HUES6 (cell line): ENCODE results near the gene AFF3.

Source experiments
- H3K27ac ChIP-seq: 2 replicates; pipeline ENCODE4 v1.7.0; 2013; ENCODE audit warnings: low read depth, mild to moderate bottlenecking, low read length, inconsistent platforms
- H3K27me3 ChIP-seq: 2 replicates; pipeline ENCODE4 v1.6.1; 2013; ENCODE audit warnings: low read length; ENCODE audit not compliant: control insufficient read depth, insufficient read depth
- H3K36me3 ChIP-seq: 2 replicates; pipeline ENCODE4 v1.6.1; 2013; ENCODE audit warnings: low read length; ENCODE audit not compliant: control insufficient read depth, insufficient read depth
- H3K4me1 ChIP-seq: 2 replicates; pipeline ENCODE4 v1.6.1; 2013; ENCODE audit warnings: low read length; ENCODE audit not compliant: control insufficient read depth, insufficient read depth
- H3K4me3 ChIP-seq: 2 replicates; pipeline ENCODE4 v1.5.1; 2013; ENCODE audit warnings: low read depth, low read length
- H3K9ac ChIP-seq: one replicate; pipeline ENCODE4 v1.6.1; 2013; ENCODE audit warnings: mild to moderate bottlenecking, low read length
- H3K9me3 ChIP-seq: 2 replicates; pipeline ENCODE4 v1.6.1; 2013; ENCODE audit warnings: low read depth, low read length; ENCODE audit not compliant: control insufficient read depth, insufficient read depth

AFF3 gene

DNA sequence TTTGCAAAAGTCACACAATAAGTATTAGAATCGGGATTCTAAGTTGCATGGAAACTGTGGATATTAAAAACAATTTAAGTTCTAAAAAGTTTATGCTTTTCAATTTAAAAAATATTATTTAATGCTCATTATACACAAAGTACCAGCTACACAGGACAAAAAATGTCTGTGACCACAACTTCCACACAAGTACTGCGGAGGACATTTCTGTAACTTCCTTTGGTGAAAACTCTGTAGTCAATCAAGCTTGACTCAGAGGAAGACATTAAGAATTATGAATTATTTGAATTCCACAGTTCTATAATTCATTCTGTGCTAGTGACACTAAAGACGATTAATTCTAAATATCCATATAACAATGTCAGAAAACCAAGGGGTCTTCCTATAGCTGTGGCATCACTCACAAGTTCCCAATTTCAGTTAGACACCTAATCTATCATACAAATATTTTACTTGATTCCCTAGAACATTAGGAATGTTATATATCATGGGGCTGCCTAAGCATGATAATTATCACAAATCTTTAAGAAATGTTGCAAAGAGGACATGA, 120.5 kb downstream of the AFF3 start:
- Histone ChIP-seq H3K4me3 (no peak overlapping the region), H3K9me3 (no peaks in the 10 kb centered on the region), H3K27me3 (no peaks in the 10 kb centered on the region), H3K4me1 (no peaks in the 10 kb centered on the region), H3K9ac (no peak overlapping the region), H3K27ac (no peak overlapping the region), H3K36me3 (no peaks in the 10 kb centered on the region)

DNA sequence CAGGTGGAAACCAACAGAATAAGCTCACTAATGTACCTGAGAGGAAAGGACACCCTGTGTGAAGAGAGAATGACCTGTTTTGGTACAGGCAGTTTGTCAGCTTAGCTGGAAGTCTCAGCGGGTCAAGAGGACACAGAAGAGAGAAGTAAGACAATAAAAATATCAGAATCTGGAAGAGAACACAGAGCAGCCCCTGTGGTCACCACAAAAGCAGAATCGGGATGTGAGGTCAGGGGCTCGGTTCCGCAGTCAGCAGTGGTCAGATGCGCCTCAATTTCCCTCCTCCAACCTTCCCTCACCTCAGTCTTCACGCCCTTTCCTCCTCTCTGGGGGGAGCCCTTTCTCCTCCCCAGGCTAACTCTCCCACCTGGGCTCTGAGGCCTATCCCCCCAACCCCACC, 122.9 kb downstream of the AFF3 start:
- Histone ChIP-seq H3K36me3 (no peaks in the 10 kb centered on the region), H3K4me1 (no peaks in the 10 kb centered on the region), H3K9me3 (no peaks in the 10 kb centered on the region), H3K4me3 (no peak overlapping the region), H3K27me3 (no peaks in the 10 kb centered on the region), H3K27ac (no peak overlapping the region), H3K9ac (no peak overlapping the region)

DNA sequence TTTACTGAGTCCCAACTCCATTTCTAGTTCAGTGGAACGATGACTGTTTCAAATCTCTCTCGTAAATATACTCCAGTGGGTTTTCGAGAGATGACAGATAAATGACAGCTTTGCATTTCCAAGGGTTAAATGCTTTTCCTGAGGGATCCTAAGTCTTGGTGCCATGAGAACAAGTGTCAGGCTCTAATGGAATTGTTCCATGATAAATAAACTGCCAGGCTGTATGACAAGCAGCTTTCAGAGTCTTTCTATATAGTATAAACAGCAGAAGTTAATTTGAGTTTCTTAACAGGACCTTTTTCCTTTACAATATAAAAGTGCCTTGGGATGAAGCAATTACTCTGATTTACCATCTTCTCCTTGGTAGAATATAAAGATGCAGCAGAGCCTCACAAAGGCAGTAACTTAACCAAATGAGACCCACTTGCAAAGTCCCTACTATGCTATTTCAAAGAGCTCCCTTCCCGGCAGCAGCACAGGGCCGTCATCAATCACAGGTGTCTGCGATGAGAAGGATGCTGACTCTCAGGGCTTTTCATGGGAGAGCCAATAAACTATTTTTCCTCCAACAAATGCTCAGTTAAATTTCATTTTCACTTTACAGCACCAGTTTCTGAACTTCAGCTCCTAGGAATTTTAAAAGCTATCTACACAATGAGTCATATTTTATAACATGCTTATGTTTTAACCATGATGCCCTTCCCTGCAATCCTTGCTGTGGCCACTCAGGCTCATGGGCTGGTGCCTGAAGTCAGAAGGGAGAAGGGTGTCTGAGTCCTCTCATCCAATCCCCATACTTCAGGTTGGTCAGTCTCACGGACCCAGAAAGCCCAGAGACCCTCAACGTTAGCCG, 123.8 kb downstream of the AFF3 start:
- no peaks in the 10 kb centered on the region for H3K9me3 ChIP-seq
- no peaks in the 10 kb centered on the region for H3K27me3 ChIP-seq
- no peak overlapping the region for H3K27ac ChIP-seq
- H3K36me3 ChIP-seq, result no peaks in the 10 kb centered on the region
- H3K4me3 ChIP-seq, result no peak overlapping the region
- H3K9ac ChIP-seq, result no peak overlapping the region
- H3K4me1 ChIP-seq, result no peaks in the 10 kb centered on the region

DNA sequence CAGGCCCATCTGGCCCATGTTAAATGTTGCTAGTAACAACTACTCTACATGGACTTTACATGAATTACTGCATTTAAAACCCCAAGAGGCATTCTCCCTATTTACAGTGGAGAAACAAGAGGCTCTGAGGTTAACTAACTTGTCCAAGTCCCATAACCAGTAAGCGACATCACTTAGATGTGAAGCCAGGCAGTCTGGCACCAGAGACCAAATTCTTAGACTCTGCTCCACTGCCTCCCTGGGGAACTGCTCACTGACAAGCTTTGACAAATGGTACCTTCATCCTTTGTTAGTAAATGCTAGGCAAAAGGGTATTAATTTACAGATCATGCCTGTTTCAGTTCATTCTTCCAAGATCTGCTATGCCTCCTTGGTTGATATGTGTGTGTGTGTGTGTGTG, 124.8 kb downstream of the AFF3 start:
- H3K27ac ChIP-seq, result no peak overlapping the region
- H3K36me3 ChIP-seq, result no peaks in the 10 kb centered on the region
- no peaks in the 10 kb centered on the region for H3K4me1 ChIP-seq
- no peak overlapping the region for H3K4me3 ChIP-seq
- no peaks in the 10 kb centered on the region for H3K9me3 ChIP-seq
- H3K27me3 ChIP-seq, result no peaks in the 10 kb centered on the region
- no peak overlapping the region for H3K9ac ChIP-seq

DNA sequence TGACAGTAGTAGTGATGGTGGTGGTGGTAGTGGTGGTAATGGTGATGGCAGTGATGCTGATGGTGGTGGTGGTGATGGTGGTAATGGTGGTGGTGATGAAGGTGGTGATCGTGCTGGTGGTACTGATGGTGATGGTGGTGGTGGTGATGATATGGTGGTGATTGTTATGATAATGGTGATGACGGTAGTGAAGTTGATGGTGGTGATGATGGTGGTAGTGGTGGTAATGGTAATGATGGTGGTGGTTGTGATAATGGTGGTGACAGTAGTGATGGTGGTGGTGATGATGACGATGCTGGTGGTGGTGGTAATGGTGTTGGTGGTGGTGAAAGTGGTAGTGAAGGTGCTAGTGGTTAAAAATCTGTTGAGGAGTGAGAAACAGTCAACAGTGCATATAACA, 125.6 kb downstream of the AFF3 start:
- Histone ChIP-seq H3K27me3 (no peaks in the 10 kb centered on the region), H3K4me3 (no peak overlapping the region), H3K36me3 (no peaks in the 10 kb centered on the region), H3K4me1 (no peaks in the 10 kb centered on the region), H3K9ac (no peak overlapping the region), H3K9me3 (no peaks in the 10 kb centered on the region), H3K27ac (no peak overlapping the region)

DNA sequence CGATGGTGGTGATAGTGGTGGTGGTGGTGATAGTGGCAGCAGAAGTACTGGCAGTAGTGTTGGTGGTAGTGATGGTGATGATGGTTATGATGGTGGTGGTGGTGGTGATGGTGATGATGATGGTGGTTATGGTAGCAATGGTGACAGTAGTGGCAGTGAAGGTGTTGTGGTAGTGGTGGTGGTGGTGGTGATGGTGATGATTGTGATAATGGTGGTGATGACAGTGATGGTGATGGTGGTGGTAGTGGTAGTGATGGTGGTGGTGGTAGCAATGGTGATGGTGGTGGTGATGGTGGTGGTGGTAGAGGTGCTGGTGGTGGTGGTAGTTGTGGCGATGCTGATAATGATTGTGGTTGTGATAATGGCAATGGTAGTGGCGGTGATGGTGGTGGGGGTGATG, 126.5 kb downstream of the AFF3 start:
- Histone ChIP-seq H3K27ac (no peak overlapping the region), H3K9ac (no peak overlapping the region), H3K9me3 (no peaks in the 10 kb centered on the region), H3K4me3 (no peak overlapping the region), H3K36me3 (no peaks in the 10 kb centered on the region), H3K27me3 (no peaks in the 10 kb centered on the region), H3K4me1 (no peaks in the 10 kb centered on the region)

DNA sequence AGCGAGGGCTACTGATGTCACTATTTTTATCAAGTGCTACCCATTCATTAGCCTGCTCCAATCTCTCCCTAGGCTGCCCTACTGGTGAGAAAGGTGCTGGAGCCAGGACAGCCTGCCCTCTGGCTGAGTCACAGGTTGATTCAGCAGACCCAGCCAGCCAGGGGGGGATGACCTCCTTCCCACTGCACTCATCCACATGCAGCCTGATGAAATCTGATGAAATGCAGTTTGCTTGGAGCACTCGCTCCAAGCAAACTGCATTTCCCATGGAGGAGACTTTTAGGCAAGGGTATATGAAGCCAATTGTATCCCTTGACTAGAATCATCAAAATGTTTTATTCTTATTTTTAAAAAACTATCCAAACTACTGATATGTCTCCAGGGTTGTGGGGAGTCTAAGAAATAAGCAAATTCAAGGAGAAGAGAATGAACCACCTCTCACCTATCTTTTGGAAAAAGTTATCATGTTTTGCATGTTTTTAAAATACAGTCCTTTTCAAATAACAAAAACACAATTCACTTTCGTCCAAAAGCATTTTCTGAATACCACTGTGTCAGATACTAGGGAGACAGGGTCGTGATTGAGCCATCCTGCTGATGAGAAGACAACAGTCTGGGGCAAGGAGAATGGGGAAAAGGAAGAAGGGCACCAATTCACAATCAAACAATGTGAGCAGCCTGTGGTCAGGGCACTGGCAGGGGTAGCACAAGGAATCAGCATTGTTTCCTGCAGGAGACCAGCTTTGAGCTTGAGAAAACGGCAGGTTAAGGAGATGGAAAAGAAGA, 128.3 kb downstream of the AFF3 start:
- Histone ChIP-seq H3K9me3 (no peaks in the 10 kb centered on the region), H3K4me3 (no peak overlapping the region), H3K27ac (no peak overlapping the region), H3K9ac (no peak overlapping the region), H3K27me3 (no peaks in the 10 kb centered on the region), H3K4me1 (no peaks in the 10 kb centered on the region), H3K36me3 (no peaks in the 10 kb centered on the region)

DNA sequence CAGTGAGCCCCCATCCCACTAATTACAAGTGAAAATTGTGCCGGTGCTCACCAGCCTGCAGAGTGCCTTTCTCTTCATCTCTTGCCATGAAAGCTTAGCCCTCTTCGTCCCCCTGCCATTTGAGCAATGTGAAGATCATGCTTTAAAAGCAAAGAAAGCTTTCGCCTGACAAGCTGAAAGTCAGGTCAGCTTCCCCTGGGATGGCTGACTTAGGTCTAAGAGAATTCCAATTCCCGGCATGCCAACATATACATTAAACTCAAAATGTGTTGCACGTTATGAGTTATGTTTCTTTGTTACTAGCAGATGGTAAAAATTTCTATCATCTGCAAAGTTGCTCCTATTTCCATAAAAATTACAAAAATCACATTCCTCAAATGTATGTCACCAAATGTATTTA, 129.8 kb downstream of the AFF3 start:
- H3K36me3 ChIP-seq, result no peaks in the 10 kb centered on the region
- H3K9ac ChIP-seq, result no peak overlapping the region
- no peaks in the 10 kb centered on the region for H3K27me3 ChIP-seq
- no peak overlapping the region for H3K27ac ChIP-seq
- H3K4me3 ChIP-seq, result no peak overlapping the region
- H3K4me1 ChIP-seq, result no peaks in the 10 kb centered on the region
- no peaks in the 10 kb centered on the region for H3K9me3 ChIP-seq

DNA sequence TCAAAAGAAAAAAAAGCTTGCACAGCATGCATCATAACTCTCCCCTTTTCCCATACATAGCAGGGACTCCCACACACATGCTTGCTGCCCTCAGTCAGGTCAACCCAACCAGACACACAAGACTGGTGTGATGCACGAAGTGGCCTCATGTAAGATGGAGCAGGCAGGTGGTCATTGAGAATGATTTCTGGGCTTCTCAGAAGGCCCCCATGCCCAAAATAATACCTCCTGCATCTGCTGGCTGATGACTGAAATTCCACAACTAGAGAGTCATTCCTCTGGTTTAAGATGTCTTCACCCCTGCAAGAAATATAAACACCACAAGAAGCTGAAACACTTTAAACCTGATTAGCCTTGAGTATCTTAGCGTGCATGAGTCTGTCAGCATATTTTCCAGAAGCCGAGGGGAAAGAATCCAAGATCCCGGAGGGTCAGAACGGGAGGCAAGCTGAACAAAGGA, 131.1 kb downstream of the AFF3 start:
- Histone ChIP-seq H3K9ac (no peak overlapping the region), H3K4me3 (no peak overlapping the region), H3K27ac (no peak overlapping the region), H3K4me1 (no peaks in the 10 kb centered on the region), H3K27me3 (no peaks in the 10 kb centered on the region), H3K36me3 (no peaks in the 10 kb centered on the region), H3K9me3 (no peaks in the 10 kb centered on the region)

DNA sequence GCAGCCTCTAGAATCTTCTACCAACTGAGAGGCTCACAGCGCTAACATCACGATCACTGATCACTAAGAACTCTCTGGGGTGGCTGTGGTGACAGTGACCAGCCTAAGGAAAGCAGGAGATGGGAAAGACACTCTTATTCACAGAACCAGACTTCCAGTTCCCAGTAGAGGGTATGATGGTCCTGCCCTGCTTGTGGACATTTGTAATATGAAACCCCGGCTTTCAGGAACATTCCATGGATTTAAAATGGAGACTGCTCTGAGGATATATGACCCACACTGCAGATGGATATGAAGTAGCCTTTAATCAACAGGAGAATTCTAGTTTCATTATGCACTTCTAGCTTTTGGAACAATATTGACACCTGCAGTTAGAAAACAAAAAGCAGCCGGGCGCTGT, 131.8 kb downstream of the AFF3 start:
- H3K4me1 ChIP-seq, result no peaks in the 10 kb centered on the region
- no peak overlapping the region for H3K4me3 ChIP-seq
- H3K9me3 ChIP-seq, result no peaks in the 10 kb centered on the region
- no peaks in the 10 kb centered on the region for H3K36me3 ChIP-seq
- no peak overlapping the region for H3K27ac ChIP-seq
- H3K27me3 ChIP-seq, result no peaks in the 10 kb centered on the region
- H3K9ac ChIP-seq, result no peak overlapping the region

DNA sequence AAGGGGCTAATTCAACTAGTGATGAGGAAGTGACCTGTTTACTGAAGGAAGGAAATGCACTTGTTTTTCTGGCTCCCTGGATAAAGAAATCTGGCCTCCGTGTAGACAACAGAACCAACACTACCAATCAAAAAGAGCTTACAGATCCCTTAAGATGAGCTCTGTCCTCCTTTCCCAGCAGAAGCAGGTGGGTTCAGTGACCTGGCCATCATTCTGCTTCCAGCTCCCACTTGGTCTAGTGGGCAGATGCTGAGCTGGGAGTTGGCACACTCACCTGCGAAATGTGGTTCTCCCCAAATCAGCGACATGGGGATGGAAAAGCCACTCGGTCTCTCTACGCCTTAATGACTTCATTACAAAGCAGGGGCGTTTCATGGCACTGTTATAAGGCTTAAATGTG, 132.6 kb downstream of the AFF3 start:
- H3K4me1 ChIP-seq, result no peaks in the 10 kb centered on the region
- H3K9ac ChIP-seq, result no peak overlapping the region
- H3K4me3 ChIP-seq, result no peak overlapping the region
- H3K27me3 ChIP-seq, result no peaks in the 10 kb centered on the region
- H3K36me3 ChIP-seq, result no peaks in the 10 kb centered on the region
- H3K9me3 ChIP-seq, result no peaks in the 10 kb centered on the region
- no peak overlapping the region for H3K27ac ChIP-seq
